OCI-LY3 (cell line): ENCODE results near the gene TFCP2L1.
"Not testable (repeated sequence)": the region's sequence is repeated elsewhere in the genome, so short reads cannot be mapped to it uniquely, and the experiment has no call there.

Experiments used
- H2AFZ ChIP-seq: fragments of 200-600, 300-600 bp; shearing (Covaris generic); 2 replicates; pipeline ENCODE4 v1.6.0; 2014; ENCODE audit warnings: antibody characterized with exemption, low read depth, low read length
- H3K27ac ChIP-seq: fragments of 200-600, 300-600 bp; sonication (generic); 2 replicates; pipeline ENCODE4 v1.5.1; 2014; ENCODE audit warnings: mild to moderate bottlenecking, low read length, moderate library complexity, mixed read lengths
- H3K27me3 ChIP-seq: fragments of 200-600, 300-600 bp; sonication (generic); 2 replicates; pipeline ENCODE4 v1.6.1; 2014; ENCODE audit warnings: low read depth, low read length, mixed read lengths
- H3K36me3 ChIP-seq: fragments of 200-600, 300-600 bp; sonication (generic); replicated peaks from 2 replicates; pipeline ENCODE3; 2014; ENCODE audit warnings: low read depth, low read length, mixed read lengths
- H3K4me1 ChIP-seq: fragments of 300-600, 200-600 bp; sonication (generic); 2 replicates; pipeline ENCODE4 v1.6.1; 2014; ENCODE audit warnings: low read length, mixed read lengths
- H3K4me2 ChIP-seq: fragments of 200-600, 300-600 bp; sonication (generic); 2 replicates; pipeline ENCODE4 v1.6.1; 2014; ENCODE audit warnings: low read length, mixed read lengths
- H3K4me3 ChIP-seq: fragments of 300-600, 200-600 bp; sonication (generic); 2 replicates; pipeline ENCODE4 v1.5.1; 2014; ENCODE audit warnings: antibody characterized with exemption, mild to moderate bottlenecking, low read length, moderate library complexity
- H3K79me2 ChIP-seq: fragments of 300-600, 200-600 bp; shearing (Covaris generic); 2 replicates; pipeline ENCODE4 v1.6.1; 2014; ENCODE audit warnings: mild to moderate bottlenecking, low read length, mixed read lengths
- H3K9ac ChIP-seq: fragments of 300-600, 200-600 bp; shearing (Covaris generic); 2 replicates; pipeline ENCODE4 v1.6.0; 2014; ENCODE audit warnings: mild to moderate bottlenecking, low read length, moderate library complexity
- H3K9me3 ChIP-seq: fragments of 200-600, 300-600 bp; shearing (Covaris generic); 2 replicates; pipeline ENCODE4 v1.6.1; 2014; ENCODE audit warnings: low read length, mixed read lengths; ENCODE audit not compliant: insufficient read depth
- H4K20me1 ChIP-seq: fragments of 200-600, 300-600 bp; sonication (generic); 2 replicates; pipeline ENCODE4 v1.6.1; 2016; ENCODE audit warnings: low read length, mixed read lengths; ENCODE audit not compliant: insufficient read depth
- EZH2phosphoT487 ChIP-seq: fragments of 200-600 bp; shearing (Covaris generic); IDR thresholded peaks from 2 replicates; pipeline ENCODE4 v1.6.1; 2018; ENCODE audit warnings: antibody characterized with exemption, mixed run types, low read depth
- TF ChIP-seq, protein P1 (sequence below): fragments of 200-600, 300-600 bp; sonication (generic); IDR thresholded peaks from 2 replicates; pipeline ENCODE4 v1.5.1; 2014; ENCODE audit warnings: antibody characterized with exemption, low read length, low read depth

Gene TFCP2L1

DNA sequence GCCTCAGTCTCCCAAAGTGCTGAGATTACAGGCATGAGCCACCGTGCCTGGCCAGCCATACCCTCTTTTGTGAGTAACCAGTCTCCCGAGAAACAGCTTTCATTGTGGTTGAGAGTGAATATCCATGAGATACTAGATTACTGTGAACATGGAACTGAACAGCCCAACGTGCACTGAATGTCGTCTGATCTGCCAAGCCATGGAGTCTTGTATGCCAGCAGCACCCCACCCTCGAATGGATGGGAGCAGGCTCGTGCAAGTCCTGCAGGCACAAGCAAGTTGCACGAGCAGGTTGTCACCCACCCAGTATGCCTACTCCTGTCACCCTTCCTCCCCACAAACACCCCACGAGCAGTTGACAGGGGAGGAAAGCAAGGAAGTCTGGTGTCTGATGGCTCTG, 36.5 kb upstream of the TFCP2L1 start:
- H2AFZ ChIP-seq = no peak overlapping the region
- no peak overlapping the region for H3K27ac ChIP-seq
- no peak overlapping the region for H3K4me2 ChIP-seq
- H3K79me2 ChIP-seq = no peaks in the 10 kb centered on the region
- no peak overlapping the region for H3K9ac ChIP-seq
- H3K4me3 ChIP-seq = no peak overlapping the region
- TF ChIP-seq, protein P1, sequence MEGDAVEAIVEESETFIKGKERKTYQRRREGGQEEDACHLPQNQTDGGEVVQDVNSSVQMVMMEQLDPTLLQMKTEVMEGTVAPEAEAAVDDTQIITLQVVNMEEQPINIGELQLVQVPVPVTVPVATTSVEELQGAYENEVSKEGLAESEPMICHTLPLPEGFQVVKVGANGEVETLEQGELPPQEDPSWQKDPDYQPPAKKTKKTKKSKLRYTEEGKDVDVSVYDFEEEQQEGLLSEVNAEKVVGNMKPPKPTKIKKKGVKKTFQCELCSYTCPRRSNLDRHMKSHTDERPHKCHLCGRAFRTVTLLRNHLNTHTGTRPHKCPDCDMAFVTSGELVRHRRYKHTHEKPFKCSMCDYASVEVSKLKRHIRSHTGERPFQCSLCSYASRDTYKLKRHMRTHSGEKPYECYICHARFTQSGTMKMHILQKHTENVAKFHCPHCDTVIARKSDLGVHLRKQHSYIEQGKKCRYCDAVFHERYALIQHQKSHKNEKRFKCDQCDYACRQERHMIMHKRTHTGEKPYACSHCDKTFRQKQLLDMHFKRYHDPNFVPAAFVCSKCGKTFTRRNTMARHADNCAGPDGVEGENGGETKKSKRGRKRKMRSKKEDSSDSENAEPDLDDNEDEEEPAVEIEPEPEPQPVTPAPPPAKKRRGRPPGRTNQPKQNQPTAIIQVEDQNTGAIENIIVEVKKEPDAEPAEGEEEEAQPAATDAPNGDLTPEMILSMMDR = no peak
- no peak for TF ChIP-seq EZH2phosphoT487
- no peaks in the 10 kb centered on the region for H3K27me3 ChIP-seq
- H3K36me3 ChIP-seq = no peaks in the 10 kb centered on the region
- no peaks in the 10 kb centered on the region for H4K20me1 ChIP-seq
- H3K9me3 ChIP-seq = no peaks in the 10 kb centered on the region
- no peaks in the 10 kb centered on the region for H3K4me1 ChIP-seq

DNA sequence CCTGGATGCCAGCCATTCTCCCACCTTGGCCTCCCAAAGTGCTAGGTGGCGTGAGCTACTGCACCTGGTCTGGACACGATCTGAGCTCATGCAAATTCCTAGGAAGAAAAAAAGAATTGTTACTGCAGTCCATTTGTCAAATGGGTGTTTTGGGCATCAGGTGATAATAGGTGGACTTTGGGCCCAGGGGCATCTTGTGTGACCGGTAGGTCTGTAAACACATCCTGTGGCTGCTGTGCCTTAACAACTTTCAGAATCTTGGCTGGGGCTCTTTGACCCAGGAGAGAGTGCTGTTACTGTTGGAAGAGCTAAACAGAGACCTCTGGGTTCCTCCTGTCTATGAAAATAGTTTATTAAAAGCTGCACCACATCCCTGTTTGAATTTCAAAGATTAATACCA, 34.9 kb upstream of the TFCP2L1 start:
- H3K36me3 ChIP-seq = no peaks in the 10 kb centered on the region
- no peaks in the 10 kb centered on the region for H4K20me1 ChIP-seq
- H3K27me3 ChIP-seq = no peaks in the 10 kb centered on the region
- TF ChIP-seq EZH2phosphoT487 = no peak
- TF ChIP-seq, protein P1 = no peak
- H3K79me2 ChIP-seq = no peaks in the 10 kb centered on the region
- no peak overlapping the region for H2AFZ ChIP-seq
- no peaks in the 10 kb centered on the region for H3K4me1 ChIP-seq
- no peaks in the 10 kb centered on the region for H3K9me3 ChIP-seq
- no peak overlapping the region for H3K27ac ChIP-seq
- no peak overlapping the region for H3K4me3 ChIP-seq
- H3K4me2 ChIP-seq = no peak overlapping the region
- no peak overlapping the region for H3K9ac ChIP-seq

DNA sequence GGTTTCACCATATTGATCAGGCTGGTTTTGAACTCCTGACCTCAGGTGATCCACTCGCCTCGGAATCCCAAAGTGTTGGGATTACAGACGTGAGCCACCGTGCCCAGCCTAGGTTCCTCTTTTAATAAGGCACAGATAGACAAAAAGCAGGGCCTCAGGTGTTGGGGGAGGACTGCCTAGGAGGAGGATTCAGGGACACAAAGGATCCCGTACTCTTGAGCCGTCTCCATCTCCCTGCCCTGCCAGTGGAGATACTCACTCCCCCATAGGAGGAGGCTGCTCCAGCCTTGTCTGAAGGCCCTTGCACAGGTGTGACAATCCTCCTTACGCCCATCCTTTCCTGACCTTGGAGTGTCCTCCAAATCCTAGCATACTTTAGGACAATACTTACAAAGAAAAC, 32.0 kb upstream of the TFCP2L1 start:
- Histone ChIP-seq H3K27me3 (0 out of 2 replicates have a peak, but pooled peaks cover 1% of the 10 kb centered on the region), H3K4me2 (no peak overlapping the region), H3K4me1 (no peaks in the 10 kb centered on the region), H3K4me3 (no peak overlapping the region), H4K20me1 (no peaks in the 10 kb centered on the region), H3K9ac (no peak overlapping the region), H3K9me3 (no peaks in the 10 kb centered on the region), H3K27ac (no peak overlapping the region), H2AFZ (no peak overlapping the region), H3K36me3 (no peaks in the 10 kb centered on the region), H3K79me2 (no peaks in the 10 kb centered on the region)
- no peak for TF ChIP-seq EZH2phosphoT487
- TF ChIP-seq, protein P1 = no peak

DNA sequence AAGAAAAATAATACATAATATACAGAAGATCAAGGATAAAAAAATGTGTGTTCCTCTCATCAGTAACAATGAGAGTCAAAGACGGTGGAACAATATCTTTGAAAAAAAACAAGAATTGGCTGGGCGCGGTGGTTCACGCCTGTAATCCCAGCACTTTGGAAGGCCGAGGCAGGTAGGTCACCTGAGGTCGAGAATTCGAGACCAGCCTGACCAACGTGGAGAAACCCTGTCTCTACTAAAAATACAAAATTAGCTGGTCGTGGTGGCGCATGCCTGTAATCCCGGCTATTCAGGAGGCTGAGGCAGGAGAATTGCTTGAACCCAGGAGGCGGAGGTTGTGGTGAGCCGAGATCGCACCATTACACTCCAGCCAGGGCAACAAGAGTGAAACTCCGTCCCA, 28.7 kb upstream of the TFCP2L1 start:
- not testable (repeated sequence) for H3K4me1 ChIP-seq, H4K20me1 ChIP-seq, H3K4me3 ChIP-seq

DNA sequence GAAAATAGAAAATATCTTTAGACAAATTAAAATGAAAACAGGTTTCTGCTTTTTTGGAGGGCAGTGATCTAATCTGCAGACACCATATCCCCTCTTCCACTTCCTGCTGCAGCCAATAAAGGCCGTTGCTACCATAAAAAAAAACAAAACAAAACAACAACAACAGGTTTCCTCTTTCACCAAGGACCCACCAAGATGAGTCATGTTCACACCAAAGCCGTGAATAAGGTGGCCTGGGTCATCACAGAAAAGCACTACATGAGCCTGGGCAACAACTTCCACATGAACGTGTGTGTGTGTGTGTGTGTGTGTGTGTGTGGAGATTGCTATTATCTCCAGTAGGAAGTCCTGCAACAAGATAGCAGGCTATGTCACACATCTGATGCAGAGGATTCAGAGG, 24.8 kb upstream of the TFCP2L1 start:
- no peak overlapping the region for H3K4me2 ChIP-seq
- H3K9me3 ChIP-seq = no peaks in the 10 kb centered on the region
- no peak overlapping the region for H3K27ac ChIP-seq
- no peak for TF ChIP-seq EZH2phosphoT487
- TF ChIP-seq, protein P1 = no peak
- H2AFZ ChIP-seq = no peak overlapping the region
- H3K4me3 ChIP-seq = no peak overlapping the region
- no peak overlapping the region for H3K9ac ChIP-seq
- H4K20me1 ChIP-seq = no peaks in the 10 kb centered on the region
- H3K27me3 ChIP-seq = peaks cover 43% of the 10 kb centered on the region
- H3K79me2 ChIP-seq = no peaks in the 10 kb centered on the region
- H3K36me3 ChIP-seq = no peaks in the 10 kb centered on the region
- H3K4me1 ChIP-seq = no peaks in the 10 kb centered on the region

More for the DNA sequence above, 28.7 kb upstream of the TFCP2L1 start:
- not testable (repeated sequence) for H3K36me3 ChIP-seq, H3K9me3 ChIP-seq, H2AFZ ChIP-seq, H3K9ac ChIP-seq, H3K27ac ChIP-seq, H3K4me2 ChIP-seq, H3K79me2 ChIP-seq
- peaks cover 18% of the 10 kb centered on the region for H3K27me3 ChIP-seq
